NB4 (cell line): ENCODE measurements around the gene RIOX2.

Experiments
- CTCF ChIP-seq: IDR thresholded peaks from one replicate; pipeline ENCODE4 v1.5.1; 2012; ENCODE audit warnings: low read depth, low read length
- MAX ChIP-seq: IDR thresholded peaks from 2 replicates; pipeline ENCODE4 v1.6.1; 2011; ENCODE audit warnings: low read depth, low read length
- POLR2A ChIP-seq: IDR thresholded peaks from 2 replicates; pipeline ENCODE4 v1.6.1; 2011; ENCODE audit warnings: mild to moderate bottlenecking; ENCODE audit not compliant: insufficient read length; ENCODE audit errors: extremely low read depth

GRCh38 chr3:98013411-98014267, 41.4 kb upstream of the RIOX2 start:
- TF ChIP-seq CTCF (no peak), POLR2A (no peak), MAX (no peak)
